HG03135 (cell line): Measurements from ENCODE around the gene CTTNBP2.
A peak's percentile ranks its signal among the peaks of the same experiment; 100 is the strongest.

Experiments
- ATAC-seq: cut with Tn5 transposase; IDR thresholded peaks from one replicate; pipeline ENCODE4 v1.9.1; 2021; ENCODE audit warnings: mild to moderate bottlenecking, moderate library complexity; ENCODE audit not compliant: unreplicated experiment

The CTTNBP2 gene

DNA sequence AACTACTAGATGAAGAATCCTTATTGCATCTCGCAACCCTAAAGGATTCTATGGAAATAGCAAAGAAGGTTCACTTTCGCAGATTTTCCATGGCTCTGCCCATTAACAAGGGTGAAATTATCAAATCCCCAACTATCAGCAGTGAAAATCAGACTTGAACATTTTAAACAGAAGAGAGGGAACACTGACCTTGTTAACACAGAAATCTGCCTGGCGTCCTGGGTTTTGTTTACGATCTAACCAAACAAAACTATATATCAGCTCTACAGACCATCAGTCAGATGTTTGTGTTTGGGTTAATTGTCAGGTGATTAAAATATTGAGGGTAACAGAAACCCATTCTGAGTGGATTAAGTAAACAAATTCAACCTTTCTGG, 1.9 kb downstream of the CTTNBP2 start:
- no peak for ATAC-seq

DNA sequence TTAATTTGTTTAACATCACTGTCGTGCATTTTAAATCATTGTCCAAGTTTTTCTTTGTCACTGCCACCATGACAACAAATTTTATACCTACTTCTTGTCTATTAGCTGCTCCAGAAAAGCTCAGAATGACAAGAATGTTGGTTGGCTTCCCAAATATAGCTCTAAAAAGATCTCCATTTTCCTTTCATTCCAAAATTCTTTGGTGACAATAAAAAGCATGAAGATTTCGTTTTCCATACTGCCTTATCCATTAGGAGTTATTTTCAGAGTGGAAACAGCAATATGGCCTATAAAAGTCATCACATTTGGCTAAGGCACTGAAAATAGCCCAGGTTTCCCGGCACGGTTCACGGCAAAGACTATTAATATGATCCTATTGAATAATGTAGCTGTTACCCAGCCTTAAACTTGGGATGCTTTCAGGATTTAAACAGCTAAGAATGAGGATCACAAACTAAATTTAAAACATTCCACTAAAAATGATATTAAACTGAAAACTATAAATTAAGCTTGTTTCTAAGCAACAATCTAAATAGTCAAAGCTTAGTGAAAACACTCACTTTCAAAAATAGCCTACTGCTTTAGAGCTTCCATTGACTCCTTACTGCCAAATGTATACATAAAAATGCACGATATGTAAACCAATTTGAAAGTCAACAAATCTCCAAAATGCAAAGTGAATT, 2.7 kb downstream of the CTTNBP2 start:
- ATAC-seq: no peak

- ATAC-seq: no peak
These were observed 3.9 kb downstream of the CTTNBP2 start for GRCh38 chr7:117869374-117869773.

- no peak for ATAC-seq
These were observed 9.6 kb downstream of the CTTNBP2 start for GRCh38 chr7:117863618-117864017.

GRCh38 chr7:117862378-117862777, 10.9 kb downstream of the CTTNBP2 start:
- ATAC-seq: no peak

DNA sequence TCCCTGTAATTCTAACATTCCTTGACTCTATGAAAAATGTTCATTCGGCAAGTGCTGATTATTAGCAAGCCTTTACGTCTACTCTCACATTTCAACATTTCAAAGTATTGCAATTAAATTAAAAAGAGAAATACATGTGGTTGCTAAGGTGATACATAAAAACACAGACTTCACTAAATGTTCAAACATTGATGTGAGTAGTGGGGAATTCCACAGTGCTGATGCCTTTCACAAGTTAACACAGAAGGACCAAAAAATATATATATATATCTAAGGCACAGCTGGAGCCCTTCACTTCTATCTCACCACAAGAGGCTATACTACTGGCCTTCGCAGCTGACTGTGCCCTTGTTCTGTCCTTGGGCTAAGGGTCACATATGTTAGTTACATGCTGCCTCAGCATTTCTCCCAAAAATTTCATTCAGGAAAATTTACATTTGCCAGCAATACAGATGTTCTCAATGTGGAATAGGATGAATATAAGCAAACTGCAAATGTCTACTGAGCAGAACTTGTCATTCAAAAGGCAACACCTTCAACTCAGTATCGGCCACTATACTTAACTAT, 13.9 kb downstream of the CTTNBP2 start:
- ATAC-seq: no peak

DNA sequence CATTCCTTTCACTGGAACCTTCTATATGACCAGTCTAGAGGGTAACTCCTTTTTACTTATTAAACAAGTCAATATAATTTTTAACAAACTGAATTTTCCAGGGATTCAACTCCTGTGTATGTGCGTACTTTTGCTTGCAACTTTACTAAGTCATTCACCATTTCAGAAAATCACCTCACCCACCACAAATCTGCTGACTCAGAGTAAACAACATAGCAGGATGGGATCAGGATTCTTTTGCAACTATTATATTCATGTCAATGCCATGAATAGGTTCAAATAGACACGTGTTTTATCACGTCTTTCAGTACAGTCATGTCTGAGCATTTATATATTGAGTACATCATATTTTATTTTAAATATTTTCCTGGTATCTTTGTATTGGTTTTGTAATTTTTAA, 14.5 kb downstream of the CTTNBP2 start:
- ATAC-seq: no peak

GRCh38 chr7:117857718-117858117, 15.5 kb downstream of the CTTNBP2 start:
- ATAC-seq: no peak

DNA sequence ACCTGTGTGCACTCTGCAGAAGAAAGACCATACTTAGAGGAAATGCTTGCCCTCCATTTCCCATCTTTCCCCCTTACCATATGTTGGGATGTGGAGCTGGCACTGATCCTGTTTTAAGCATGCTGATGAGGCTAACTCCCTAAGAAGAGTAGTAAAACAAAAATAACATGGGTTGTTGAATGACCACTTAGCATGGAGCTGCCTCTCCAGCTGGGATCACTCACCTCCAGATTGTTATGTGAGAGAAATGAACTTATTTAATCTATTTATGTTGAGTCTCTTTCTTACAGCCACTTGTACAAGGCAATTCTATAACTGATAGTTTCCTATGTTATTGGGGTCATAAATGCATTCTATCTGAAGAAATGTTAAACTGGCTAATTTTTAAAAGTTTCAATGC, 17.0 kb downstream of the CTTNBP2 start:
- ATAC-seq: no peak

- ATAC-seq: no peak
These were observed 19.1 kb downstream of the CTTNBP2 start for GRCh38 chr7:117854186-117854585.

DNA sequence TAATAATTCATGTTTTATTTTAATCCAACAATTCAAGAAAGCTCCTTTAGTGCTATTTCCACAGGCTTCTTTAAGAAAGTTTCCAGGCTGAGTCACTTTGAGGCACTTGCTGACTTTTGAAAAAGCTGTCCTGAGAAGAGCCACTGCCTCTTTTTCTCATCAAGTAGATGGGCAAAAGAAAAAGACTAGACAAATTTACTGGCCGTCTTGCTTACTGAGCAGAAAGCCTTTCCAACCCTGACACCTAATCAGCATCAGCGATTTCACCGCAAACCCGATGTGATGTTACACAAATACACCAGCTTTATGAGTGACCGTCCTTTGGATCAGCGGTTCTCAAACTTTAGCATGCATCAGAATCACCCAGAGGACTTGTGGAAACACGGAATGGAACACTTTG, 24.3 kb downstream of the CTTNBP2 start:
- ATAC-seq: no peak

GRCh38 chr7:117844678-117845077, 28.6 kb downstream of the CTTNBP2 start:
- no peak for ATAC-seq

GRCh38 chr7:117841611-117842010, 31.6 kb downstream of the CTTNBP2 start:
- ATAC-seq: no peak

- no peak for ATAC-seq
These were observed 32.2 kb downstream of the CTTNBP2 start for GRCh38 chr7:117841011-117841410.

GRCh38 chr7:117839507-117839906, 33.7 kb downstream of the CTTNBP2 start:
- peak; percentile 69 for ATAC-seq

DNA sequence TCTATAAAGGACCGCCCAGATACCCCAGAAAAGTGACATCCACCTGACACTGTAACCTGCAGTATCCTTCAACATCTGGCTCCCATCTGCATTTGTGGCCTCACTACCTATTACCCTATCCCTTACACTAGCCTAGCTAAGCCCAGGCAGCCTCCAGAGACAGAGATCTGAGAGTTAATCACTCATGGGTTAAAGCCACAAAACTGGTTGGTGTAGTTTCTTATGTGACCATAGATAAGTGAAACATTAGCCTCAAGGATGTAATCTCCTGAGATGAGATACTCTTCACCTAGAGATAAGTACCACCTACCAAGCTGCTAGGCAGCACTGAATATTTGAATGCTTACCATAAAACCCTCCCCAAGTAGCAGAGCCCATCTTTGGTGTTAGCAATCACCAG, 35.4 kb downstream of the CTTNBP2 start:
- ATAC-seq: peak; percentile 97

DNA sequence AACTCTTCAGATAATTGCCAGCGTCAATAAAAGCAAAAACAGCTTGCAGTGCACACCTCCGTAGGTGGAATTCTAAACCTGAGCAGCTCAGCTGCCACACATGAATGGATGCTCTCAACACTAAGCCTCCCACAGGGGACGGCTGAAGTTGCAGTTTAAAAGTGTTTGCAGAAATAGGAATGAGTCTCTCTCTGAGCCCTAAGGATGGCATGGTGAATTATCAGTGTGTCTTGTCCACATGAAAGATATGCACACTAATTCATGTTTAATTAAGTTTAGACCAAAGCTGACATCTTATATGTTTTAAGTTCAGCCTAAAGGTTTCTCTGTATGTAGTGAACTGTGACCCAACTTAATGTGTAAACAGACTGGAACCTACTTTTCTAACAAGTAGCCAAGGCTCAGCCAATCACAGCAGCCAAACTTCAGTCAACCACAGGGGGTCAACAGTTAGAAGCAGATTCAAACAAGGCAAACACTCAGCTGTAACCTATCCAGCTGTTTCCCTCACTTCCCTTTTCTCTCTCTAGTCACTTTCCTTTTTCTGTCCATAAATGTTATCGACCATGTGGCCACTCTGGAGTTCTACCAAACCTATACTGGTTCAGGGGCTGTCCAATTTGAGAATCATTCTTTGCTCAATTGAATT, 38.1 kb downstream of the CTTNBP2 start:
- no peak for ATAC-seq

DNA sequence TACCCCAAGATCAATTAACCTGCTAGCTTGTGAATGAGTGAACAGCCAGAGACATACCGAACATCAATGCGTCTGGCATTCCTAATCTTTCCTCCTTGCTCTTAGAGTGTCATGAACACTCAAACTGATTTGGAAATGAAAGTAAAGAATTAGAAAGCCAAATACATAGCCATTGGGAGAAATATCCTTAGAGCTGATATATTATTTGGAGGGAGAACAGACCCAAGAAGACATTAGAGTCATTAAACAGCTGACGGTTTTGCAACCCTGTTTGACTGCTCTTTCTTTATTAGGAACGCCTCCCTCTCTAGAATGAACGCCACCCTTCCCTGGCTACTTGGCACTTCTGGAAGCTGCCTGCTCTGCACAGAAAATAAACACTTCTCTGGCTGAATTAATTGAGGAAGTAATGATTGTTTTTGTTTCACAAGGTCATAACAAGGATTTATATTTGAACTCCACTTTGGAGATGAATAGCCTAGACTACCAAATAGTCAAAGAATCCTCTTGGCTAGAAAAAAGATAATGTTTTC, 42.8 kb downstream of the CTTNBP2 start:
- ATAC-seq: no peak

- no peak for ATAC-seq
These were observed 43.7 kb downstream of the CTTNBP2 start for GRCh38 chr7:117829450-117830117.

- ATAC-seq: no peak
These were observed 44.4 kb downstream of the CTTNBP2 start for GRCh38 chr7:117828825-117829224.

GRCh38 chr7:117827862-117828261, 45.4 kb downstream of the CTTNBP2 start:
- no peak for ATAC-seq

GRCh38 chr7:117825132-117825531, 48.1 kb downstream of the CTTNBP2 start:
- no peak for ATAC-seq
